ENCODE results near the gene LRATD1. TPM values are rescaled to one million over a fixed set of nuclear protein-coding genes. Genes with fewer than 3 reads are reported as not detected.

The LRATD1 gene
- total RNA-seq, 1 experiment from 2014 or later = 0.18 TPM

DNA sequence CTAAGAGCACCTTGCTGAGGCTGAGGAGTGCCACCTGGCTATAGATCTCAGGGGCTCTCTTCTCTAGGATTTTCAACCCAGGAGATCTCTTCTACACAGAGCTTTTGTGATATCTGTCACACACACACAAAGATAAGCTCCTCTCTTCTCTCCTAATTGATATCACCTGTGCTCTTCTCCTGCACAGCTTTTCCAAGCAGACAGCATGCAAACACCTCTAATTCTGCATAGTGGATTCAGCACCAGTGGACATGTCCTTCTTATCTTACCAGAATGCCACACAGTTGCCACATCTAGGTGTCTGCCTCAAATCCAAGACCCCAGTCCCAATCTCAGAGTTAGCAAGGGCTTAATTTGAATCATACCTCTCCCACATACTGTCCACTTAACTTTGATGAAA lies 43.9 kb downstream of the LRATD1 start:
- in situ Hi-C loops (cut with HindIII; ENCODE audit: low pct_unique_long_range_greater_than_20kb, low sequenced_read_pairs) = no loop called here

GRCh38 chr2:14677039-14677438 lies 44.5 kb downstream of the LRATD1 start:
- in situ Hi-C loops (cut with HindIII; ENCODE audit: low pct_unique_long_range_greater_than_20kb, low sequenced_read_pairs) = no loop called here
- DNase-seq (ENCODE audit: low read depth, low spot score) = no peak

More for the DNA sequence above, 43.9 kb downstream of the LRATD1 start:
- DNase-seq (ENCODE audit: low read depth, low spot score) = no peak

DNA sequence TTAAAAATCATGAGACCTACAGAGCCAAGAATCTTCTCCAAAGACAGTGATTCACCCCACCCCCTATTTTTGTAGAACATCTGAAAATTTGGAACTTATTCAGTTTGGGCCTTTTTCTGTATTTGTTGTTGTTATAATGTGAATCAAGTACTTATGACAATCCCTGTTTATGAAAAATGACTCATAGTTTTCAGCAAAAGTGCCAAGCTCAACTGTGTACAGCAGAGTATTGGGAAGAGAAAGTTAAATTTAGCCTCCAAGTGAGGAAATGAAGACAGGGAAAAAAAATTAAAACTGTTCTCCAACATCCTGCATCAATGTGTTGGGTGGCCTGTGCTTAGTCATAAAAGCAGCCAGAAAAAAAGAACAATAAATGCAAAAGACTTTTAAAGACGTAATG lies 46.2 kb downstream of the LRATD1 start:
- in situ Hi-C loops (cut with HindIII; ENCODE audit: low pct_unique_long_range_greater_than_20kb, low sequenced_read_pairs) = no loop called here
- DNase-seq (ENCODE audit: low read depth, low spot score) = no peak

- DNase-seq (ENCODE audit: low read depth, low spot score) = no peak
- in situ Hi-C loops (cut with HindIII; ENCODE audit: low pct_unique_long_range_greater_than_20kb, low sequenced_read_pairs) = no loop called here
Observed at GRCh38 chr2:14681608-14682007, 49.1 kb downstream of the LRATD1 start.

Data from SK-MEL-5 (cell line).